NCI-H1417 (cell line): Measurements from ENCODE around the gene SNUPN.

Experiments used
- DNase-seq, 3 experiments: peaks; one replicate each; lab custom pipeline; 2025; lab: John Stamatoyannopoulos, UW

Gene SNUPN

DNA sequence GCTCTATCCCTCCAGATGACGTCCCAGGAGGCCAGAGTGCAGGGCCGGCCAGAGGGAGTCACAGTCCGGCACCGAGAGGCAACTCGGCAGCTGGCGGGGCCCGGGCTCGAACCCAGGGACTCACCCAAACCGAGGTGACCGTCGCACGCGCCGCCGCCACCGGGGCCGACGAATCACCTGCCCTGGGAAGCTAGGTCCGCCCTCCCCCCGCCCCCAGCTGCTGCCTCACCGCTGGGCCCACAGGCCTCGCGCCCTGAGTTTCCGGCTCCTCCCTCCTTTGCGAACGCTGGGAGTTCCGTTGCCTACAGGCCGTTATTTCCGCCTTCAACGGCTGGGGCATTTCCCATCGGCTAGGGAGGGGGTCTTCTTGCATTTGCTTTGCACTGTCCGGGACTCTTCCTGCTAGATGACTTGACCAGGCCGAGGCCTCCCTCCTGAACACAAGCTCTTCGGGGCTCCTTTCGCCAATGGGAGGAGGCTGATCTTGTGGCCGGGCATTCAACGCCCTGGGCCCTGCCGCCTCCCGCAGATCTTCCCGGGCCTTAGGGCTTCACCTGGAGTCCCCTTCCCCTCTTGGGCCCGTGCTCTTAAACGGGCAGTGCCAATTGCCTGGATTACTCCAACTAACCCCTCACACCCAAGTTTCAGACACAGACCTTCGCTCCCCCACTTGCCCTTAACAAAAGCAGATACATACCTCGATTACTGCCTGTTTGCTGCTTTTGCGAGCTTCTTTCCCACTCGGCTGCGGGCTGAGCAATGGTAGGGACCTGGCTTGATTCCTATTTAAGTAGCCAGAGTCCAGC, at the start of gene SNUPN:
SNUPN (minus strand) TSS at position 184 of the 806 bp plus-strand sequence. CDS start 4,674 bp downstream, outside the sequence.
- peak; percentile 75 to 90 (median 81) for DNase-seq

- no peak for DNase-seq
Measured at GRCh38 chr15:75674366-75674765, 48.8 kb upstream of the SNUPN start.

GRCh38 chr15:75673426-75674235, 48.1 kb upstream of the SNUPN start:
- DNase-seq, result no peak

DNA sequence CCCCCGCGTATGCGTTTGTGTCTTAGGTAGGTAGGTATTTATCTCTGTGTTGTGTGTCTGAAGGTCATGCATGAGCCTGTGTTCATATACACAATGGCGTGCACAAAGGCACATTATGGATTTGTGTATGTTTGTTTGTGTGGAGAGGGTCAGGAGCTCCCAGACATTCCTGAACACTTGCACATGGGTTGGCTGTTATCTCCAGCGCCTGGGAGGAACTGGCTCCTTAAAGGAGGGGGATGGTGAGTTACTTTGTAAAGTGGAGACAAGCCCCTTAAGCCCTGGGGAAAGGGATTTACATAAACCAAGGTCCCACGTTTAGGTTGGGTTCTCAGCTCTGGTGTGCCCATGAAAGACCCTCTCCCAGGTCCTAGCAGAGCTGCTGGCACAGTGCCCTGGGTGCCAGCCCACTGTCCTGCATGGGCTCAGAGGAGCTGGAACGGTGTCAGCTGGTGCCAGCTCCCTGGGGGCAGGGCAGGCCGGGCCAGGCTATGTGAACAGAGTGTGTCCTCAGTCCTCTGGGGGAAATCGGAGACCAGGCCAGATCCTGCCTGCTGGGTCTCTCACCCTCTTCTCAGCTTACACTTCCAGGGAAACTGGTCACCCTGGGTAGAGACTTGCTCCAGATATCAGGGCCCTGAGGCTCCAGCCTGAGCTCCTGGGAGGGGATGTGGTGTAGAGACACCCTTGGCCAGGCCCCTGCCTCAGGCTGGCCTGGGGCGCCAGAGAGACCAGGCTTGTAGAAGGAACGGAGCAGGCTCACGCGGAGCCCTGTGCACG, 47.3 kb upstream of the SNUPN start:
- DNase-seq, result no peak

DNA sequence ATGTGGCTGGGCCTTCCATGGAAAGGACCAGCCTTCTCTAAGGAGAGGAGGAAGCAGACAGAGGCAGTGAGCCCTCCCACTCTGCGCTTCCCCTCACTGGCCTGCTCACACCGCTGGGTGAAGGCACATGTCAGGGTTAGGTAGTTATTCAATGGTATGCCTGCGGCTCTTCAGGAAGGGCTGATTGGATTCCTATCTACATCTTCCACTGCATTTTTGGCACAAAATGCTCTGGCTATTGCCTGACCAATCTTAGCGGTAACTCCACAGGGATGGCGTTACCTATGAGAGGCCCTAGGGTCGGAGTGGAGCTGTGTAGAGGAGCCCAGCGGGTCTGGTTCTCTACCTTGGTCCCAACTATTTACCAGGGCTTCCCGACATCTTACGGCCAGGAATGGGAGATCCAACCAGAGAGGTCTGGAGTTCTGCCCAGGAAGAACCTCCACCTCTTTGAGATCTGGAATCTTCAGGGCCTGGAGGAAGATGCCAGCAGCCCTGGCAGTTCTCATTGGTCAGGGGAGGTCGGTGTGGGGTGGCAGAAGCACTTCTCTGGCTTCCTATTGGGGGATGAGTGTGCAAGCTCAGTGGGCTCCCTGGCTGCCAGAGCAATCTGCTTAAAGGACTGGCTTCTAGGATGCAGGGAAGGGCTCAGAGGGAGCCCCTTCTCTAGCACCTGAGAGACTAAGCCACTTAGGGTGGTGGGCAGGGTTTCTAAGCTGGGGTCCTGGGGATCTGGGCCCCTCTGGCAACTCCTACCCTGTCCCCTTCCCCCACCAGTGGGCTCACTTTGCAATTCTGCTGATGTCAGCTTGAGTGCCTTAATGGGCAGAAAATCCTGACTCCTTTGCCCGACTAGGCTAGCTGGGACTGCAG, 46.4 kb upstream of the SNUPN start:
- no peak for DNase-seq

- no peak for DNase-seq
Measured at GRCh38 chr15:75669879-75670212, 44.3 kb upstream of the SNUPN start.

GRCh38 chr15:75669191-75669878, 43.8 kb upstream of the SNUPN start:
- no peak for DNase-seq

- peak in 1 of 3 experiments; percentile 50 for DNase-seq
Measured at GRCh38 chr15:75666823-75667501, 41.4 kb upstream of the SNUPN start.

- DNase-seq, result peak in 2 of 3 experiments; percentile 23 to 55
Measured at GRCh38 chr15:75663931-75664421, 38.5 kb upstream of the SNUPN start.

- no peak for DNase-seq
Measured at GRCh38 chr15:75662823-75663519, 37.4 kb upstream of the SNUPN start.

- no peak for DNase-seq
Measured at GRCh38 chr15:75661756-75662140, 36.2 kb upstream of the SNUPN start.

DNA sequence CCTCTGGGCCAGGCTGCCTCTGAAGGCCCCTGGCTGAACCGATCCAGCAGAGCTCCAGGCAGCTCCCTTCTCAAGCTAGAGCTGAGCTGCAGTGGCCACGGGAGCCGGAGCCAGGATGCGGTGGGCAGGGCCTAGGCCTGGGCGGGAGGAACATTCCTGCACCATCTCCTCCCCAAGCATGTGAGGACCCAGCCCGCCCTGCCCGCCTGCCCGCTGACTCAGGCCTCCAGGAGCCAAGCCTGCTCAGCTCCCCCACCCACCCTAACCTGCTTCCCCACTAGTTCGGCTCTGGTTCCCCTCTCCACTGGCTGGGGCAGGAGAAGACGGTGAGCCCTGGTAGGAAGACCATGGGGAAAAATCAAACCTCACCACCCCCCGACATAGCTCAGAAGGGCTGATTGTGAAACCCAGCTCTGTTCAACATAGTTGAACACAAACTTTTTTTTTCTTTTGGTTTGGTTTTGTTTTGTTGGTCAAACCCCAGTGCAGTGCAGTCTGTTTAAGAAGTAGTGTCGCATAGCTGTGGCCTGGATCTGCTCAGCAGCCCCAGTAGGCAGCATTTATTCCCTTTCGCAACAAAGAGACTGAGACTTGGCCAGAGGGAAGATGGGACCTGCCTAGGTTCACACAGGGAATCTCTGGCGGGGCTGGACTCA, 35.7 kb upstream of the SNUPN start:
- DNase-seq, result no peak

DNA sequence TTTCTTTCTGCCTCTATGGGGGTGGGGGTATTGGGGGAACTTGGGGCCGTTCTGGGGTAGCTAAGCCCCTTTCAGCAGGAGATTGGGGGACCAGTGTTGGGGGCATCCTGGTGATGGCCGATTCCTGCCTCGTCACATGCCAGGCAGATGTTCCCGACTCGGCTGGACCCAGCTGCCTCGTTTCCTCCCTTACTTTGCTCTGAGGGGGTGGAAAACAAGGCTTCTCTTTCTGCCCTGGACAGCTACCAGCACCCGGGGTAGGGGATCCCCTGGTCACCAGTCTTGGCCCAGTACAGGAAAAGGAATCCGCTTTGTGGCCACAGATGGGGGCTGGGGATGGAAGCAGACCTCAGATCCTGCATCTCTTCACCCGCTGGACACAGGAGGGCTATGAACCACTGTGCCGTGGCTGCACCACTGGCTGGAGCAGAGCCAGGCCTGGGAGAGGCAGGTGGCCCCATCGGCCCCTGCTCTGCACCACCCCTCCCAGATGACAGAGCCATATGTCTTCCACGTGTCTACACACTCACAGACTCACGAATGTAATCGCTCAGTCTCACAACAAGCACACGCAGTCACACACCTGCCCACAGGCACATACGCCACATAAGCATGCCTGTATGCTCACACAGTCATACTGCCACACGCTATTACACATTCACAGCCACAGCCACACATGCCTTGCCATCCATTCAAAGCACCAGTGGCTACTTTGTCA, 34.6 kb upstream of the SNUPN start:
- peak in 1 of 3 experiments; percentile 19 for DNase-seq

DNA sequence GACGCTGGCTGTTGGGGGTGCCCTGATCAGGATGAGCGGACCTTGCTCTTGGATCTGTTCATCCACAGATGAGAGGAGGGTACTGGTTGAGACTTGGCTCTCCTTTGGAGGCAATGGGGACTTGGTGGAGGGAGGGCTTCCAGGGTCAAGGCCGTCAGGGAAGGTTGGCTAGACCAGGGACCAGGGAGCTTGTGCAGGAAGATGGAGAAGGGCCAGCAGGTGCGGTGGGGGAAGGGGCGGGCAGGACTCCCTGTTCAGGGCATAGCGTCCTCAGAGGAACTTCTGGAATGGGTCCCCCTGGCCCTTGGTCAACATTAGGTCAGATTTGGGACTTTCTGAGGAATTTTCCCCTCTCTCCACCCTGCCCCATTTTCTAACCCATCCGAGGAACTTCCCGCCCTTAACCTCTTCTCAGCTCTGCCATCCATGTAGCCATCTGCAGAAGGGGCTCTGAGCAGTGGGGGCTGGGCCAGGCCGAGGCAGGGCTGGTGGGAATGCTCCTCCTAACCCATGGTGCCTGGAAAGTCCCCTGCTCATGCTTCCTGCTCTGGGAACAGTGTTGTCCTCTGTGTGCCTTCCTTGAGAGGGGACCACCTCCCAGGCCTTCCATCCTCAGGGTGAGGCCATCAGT, 33.7 kb upstream of the SNUPN start:
- DNase-seq, result no peak

GRCh38 chr15:75656813-75657212, 31.3 kb upstream of the SNUPN start:
- no peak for DNase-seq

- no peak for DNase-seq
Measured at GRCh38 chr15:75656331-75656730, 30.8 kb upstream of the SNUPN start.

GRCh38 chr15:75655931-75656330, 30.4 kb upstream of the SNUPN start:
- peak; percentile 37 to 83 (median 68) for DNase-seq
